ENCODE data around the gene MEIS3.

- no peak for TF ChIP-seq CTCF (IDR thresholded peaks at IDR 0.05; ENCODE audit: insufficient read depth, low read length)
- TF ChIP-seq REST (IDR thresholded peaks at IDR 0.05; ENCODE audit: insufficient replicate concordance, low read depth): no peak
- TF ChIP-seq POLR2AphosphoS5 (IDR thresholded peaks at IDR 0.05; ENCODE audit: low read depth): no peak
- no peak for TF ChIP-seq SPI1 (IDR thresholded peaks at IDR 0.05; ENCODE audit: borderline replicate concordance, low read depth)
- TF ChIP-seq GABPA (IDR thresholded peaks at IDR 0.05; ENCODE audit: low read depth): no peak
These were observed at the start of gene MEIS3 for GRCh38 chr19:47419030-47419783.

Measured in HL-60 (cell line).